ENCODE data around the gene CHMP5.

CHMP5 gene

GRCh38 chr9:33263131-33264002 lies 1.5 kb upstream of the CHMP5 start:
- WGBS (ENCODE audit: extremely low coverage, insufficient coverage, insufficient read length): no CpG with 5 or more reads among the region's 25 CpGs
- Histone ChIP-seq H2BK12ac (ENCODE audit: low read length) (no peak overlapping the region), H3K4me3 (ENCODE audit: low read depth, low read length) (peak overlapping the region; percentile 94), H2BK120ac (ENCODE audit: insufficient read depth, low read length, poor library complexity) (peak overlapping the region; percentile 77), H3K36me3 (ENCODE audit: control insufficient read depth in 1 of 2, insufficient read depth in 2 of 2, low read length in 2 of 2) (peaks cover 4 to 13% of the 10 kb centered on the region in 2 experiments), H3K9me3 (ENCODE audit: insufficient read depth, low read depth, low read length) (peaks cover 2% of the 10 kb centered on the region), H3K4me2 (ENCODE audit: low read length) (peak overlapping the region; percentile 71), H3K14ac (ENCODE audit: low read length) (peak overlapping the region; percentile 9), H3K79me2 (ENCODE audit: control insufficient read depth, insufficient read depth, low read length, poor library complexity) (peaks cover 15% of the 10 kb centered on the region), H4K8ac (ENCODE audit: low read depth, low read length) (no peak overlapping the region), H3K27ac (ENCODE audit: low read depth, low read length) (no peak overlapping the region), H3K23ac (ENCODE audit: low read length) (no peak overlapping the region), H2AFZ (ENCODE audit: insufficient read depth, low read length, poor library complexity) (peak overlapping the region; percentile 61), H2BK5ac (ENCODE audit: low read depth, low read length, poor library complexity) (no peak overlapping the region), H4K91ac (ENCODE audit: low read depth, low read length) (peak overlapping the region; percentile 41), H3K4me1 (ENCODE audit: control insufficient read depth in 1 of 2, insufficient read depth in 2 of 2, low read length in 2 of 2) (peaks cover 7 to 9% of the 10 kb centered on the region in 2 experiments), H3K27me3 (ENCODE audit: insufficient read depth, low read length) (no peaks in the 10 kb centered on the region), H3K4ac (ENCODE audit: low read depth, low read length) (peak overlapping the region; percentile 91), H4K12ac (ENCODE audit: low read depth, low read length) (no peak overlapping the region), H3K18ac (ENCODE audit: low read length) (peak overlapping the region; percentile 16), H2AK5ac (ENCODE audit: low read length) (no peak overlapping the region), H3K79me1 (ENCODE audit: low read length) (peaks cover 13% of the 10 kb centered on the region), H3K9ac (ENCODE audit: low read length) (peak overlapping the region; percentile 87)
- no peak for DNase-seq

GRCh38 chr9:33264003-33264472 lies 811 bp upstream of the CHMP5 start:
- peaks cover 4 to 11% of the 10 kb centered on the region in 2 experiments for H3K36me3 ChIP-seq (ENCODE audit: control insufficient read depth in 1 of 2, insufficient read depth in 2 of 2, low read length in 2 of 2)
- no CpG with 5 or more reads among the region's 37 CpGs for WGBS (ENCODE audit: extremely low coverage, insufficient coverage, insufficient read length)
- H3K4me3 ChIP-seq (ENCODE audit: low read depth, low read length): peak overlapping the region; percentile 94
- peak overlapping the region; percentile 82 for H4K8ac ChIP-seq (ENCODE audit: low read depth, low read length)
- no peak for DNase-seq
- H3K4ac ChIP-seq (ENCODE audit: low read depth, low read length): peak overlapping the region; percentile 91
- H3K79me1 ChIP-seq (ENCODE audit: low read length): peaks cover 13% of the 10 kb centered on the region
- H3K27me3 ChIP-seq (ENCODE audit: insufficient read depth, low read length): no peaks in the 10 kb centered on the region
- H3K14ac ChIP-seq (ENCODE audit: low read length): peak overlapping the region; percentile 9
- H3K9ac ChIP-seq (ENCODE audit: low read length): peak overlapping the region; percentile 87
- H3K79me2 ChIP-seq (ENCODE audit: control insufficient read depth, insufficient read depth, low read length, poor library complexity): peaks cover 15% of the 10 kb centered on the region
- H3K23ac ChIP-seq (ENCODE audit: low read length): no peak overlapping the region
- H2AFZ ChIP-seq (ENCODE audit: insufficient read depth, low read length, poor library complexity): peak overlapping the region; percentile 61
- H3K4me1 ChIP-seq (ENCODE audit: control insufficient read depth in 1 of 2, insufficient read depth in 2 of 2, low read length in 2 of 2): peaks cover 7 to 9% of the 10 kb centered on the region in 2 experiments
- H2BK12ac ChIP-seq (ENCODE audit: low read length): peak overlapping the region; percentile 6
- peak overlapping the region; percentile 73 for H3K18ac ChIP-seq (ENCODE audit: low read length)
- peaks cover 2% of the 10 kb centered on the region for H3K9me3 ChIP-seq (ENCODE audit: insufficient read depth, low read depth, low read length)
- H4K91ac ChIP-seq (ENCODE audit: low read depth, low read length): peak overlapping the region; percentile 41
- H3K27ac ChIP-seq (ENCODE audit: low read depth, low read length): peak overlapping the region; percentile 5
- peak overlapping the region; percentile 65 for H2BK5ac ChIP-seq (ENCODE audit: low read depth, low read length, poor library complexity)
- H3K4me2 ChIP-seq (ENCODE audit: low read length): peak overlapping the region; percentile 71
- peak overlapping the region; percentile 45 for H2AK5ac ChIP-seq (ENCODE audit: low read length)
- peak overlapping the region; percentile 77 for H2BK120ac ChIP-seq (ENCODE audit: insufficient read depth, low read length, poor library complexity)
- H4K12ac ChIP-seq (ENCODE audit: low read depth, low read length): peak overlapping the region; percentile 21

- DNase-seq: peak in 1 of 2 donors; percentile 12
- peaks cover 7 to 9% of the 10 kb centered on the region in 2 experiments for H3K4me1 ChIP-seq (ENCODE audit: control insufficient read depth in 1 of 2, insufficient read depth in 2 of 2, low read length in 2 of 2)
- peaks cover 13% of the 10 kb centered on the region for H3K79me1 ChIP-seq (ENCODE audit: low read length)
- peak overlapping the region; percentile 81 for H3K4me3 ChIP-seq (ENCODE audit: low read depth, low read length)
- peaks cover 5 to 9% of the 10 kb centered on the region in 2 experiments for H3K36me3 ChIP-seq (ENCODE audit: control insufficient read depth in 1 of 2, insufficient read depth in 2 of 2, low read length in 2 of 2)
- peak overlapping the region; percentile 76 for H3K18ac ChIP-seq (ENCODE audit: low read length)
- H3K27me3 ChIP-seq (ENCODE audit: insufficient read depth, low read length): no peaks in the 10 kb centered on the region
- H4K12ac ChIP-seq (ENCODE audit: low read depth, low read length): peak overlapping the region; percentile 79
- H3K9ac ChIP-seq (ENCODE audit: low read length): peak overlapping the region; percentile 59
- H3K4ac ChIP-seq (ENCODE audit: low read depth, low read length): peak overlapping the region; percentile 66
- H3K4me2 ChIP-seq (ENCODE audit: low read length): peak overlapping the region; percentile 91
- WGBS (ENCODE audit: extremely low coverage, insufficient coverage, insufficient read length): no CpG with 5 or more reads among the region's 13 CpGs
- H2BK5ac ChIP-seq (ENCODE audit: low read depth, low read length, poor library complexity): peak overlapping the region; percentile 5
- H4K91ac ChIP-seq (ENCODE audit: low read depth, low read length): peak overlapping the region; percentile 73
- peaks cover 2% of the 10 kb centered on the region for H3K9me3 ChIP-seq (ENCODE audit: insufficient read depth, low read depth, low read length)
- H2AFZ ChIP-seq (ENCODE audit: insufficient read depth, low read length, poor library complexity): peak overlapping the region; percentile 78
- peak overlapping the region; percentile 21 for H3K27ac ChIP-seq (ENCODE audit: low read depth, low read length)
- H3K14ac ChIP-seq (ENCODE audit: low read length): peak overlapping the region; percentile 52
- peak overlapping the region; percentile 27 for H2BK120ac ChIP-seq (ENCODE audit: insufficient read depth, low read length, poor library complexity)
- H3K23ac ChIP-seq (ENCODE audit: low read length): no peak overlapping the region
- H4K8ac ChIP-seq (ENCODE audit: low read depth, low read length): peak overlapping the region; percentile 91
- H2AK5ac ChIP-seq (ENCODE audit: low read length): peak overlapping the region; percentile 86
- no peak overlapping the region for H2BK12ac ChIP-seq (ENCODE audit: low read length)
- H3K79me2 ChIP-seq (ENCODE audit: control insufficient read depth, insufficient read depth, low read length, poor library complexity): peaks cover 15% of the 10 kb centered on the region
Measured at GRCh38 chr9:33265211-33265865, 489 bp downstream of the CHMP5 start.

- Histone ChIP-seq H3K27me3 (ENCODE audit: insufficient read depth, low read length) (no peaks in the 10 kb centered on the region), H3K14ac (ENCODE audit: low read length) (no peak overlapping the region), H2BK12ac (ENCODE audit: low read length) (no peak overlapping the region), H3K18ac (ENCODE audit: low read length) (no peak overlapping the region), H2AK5ac (ENCODE audit: low read length) (no peak overlapping the region), H3K23ac (ENCODE audit: low read length) (no peak overlapping the region), H3K79me1 (ENCODE audit: low read length) (peaks cover 13% of the 10 kb centered on the region), H3K4me3 (ENCODE audit: low read depth, low read length) (no peak overlapping the region), H3K79me2 (ENCODE audit: control insufficient read depth, insufficient read depth, low read length, poor library complexity) (peaks cover 15% of the 10 kb centered on the region), H4K12ac (ENCODE audit: low read depth, low read length) (no peak overlapping the region), H3K36me3 (ENCODE audit: control insufficient read depth in 1 of 2, insufficient read depth in 2 of 2, low read length in 2 of 2) (peaks cover 7 to 15% of the 10 kb centered on the region in 2 experiments), H2AFZ (ENCODE audit: insufficient read depth, low read length, poor library complexity) (no peak overlapping the region), H3K27ac (ENCODE audit: low read depth, low read length) (no peak overlapping the region), H2BK5ac (ENCODE audit: low read depth, low read length, poor library complexity) (no peak overlapping the region), H3K4ac (ENCODE audit: low read depth, low read length) (no peak overlapping the region), H4K8ac (ENCODE audit: low read depth, low read length) (no peak overlapping the region), H3K4me2 (ENCODE audit: low read length) (no peak overlapping the region), H3K9me3 (ENCODE audit: insufficient read depth, low read depth, low read length) (peaks cover 2% of the 10 kb centered on the region), H3K9ac (ENCODE audit: low read length) (no peak overlapping the region), H3K4me1 (ENCODE audit: control insufficient read depth in 1 of 2, insufficient read depth in 2 of 2, low read length in 2 of 2) (peaks cover 7 to 9% of the 10 kb centered on the region in 2 experiments), H4K91ac (ENCODE audit: low read depth, low read length) (no peak overlapping the region), H2BK120ac (ENCODE audit: insufficient read depth, low read length, poor library complexity) (no peak overlapping the region)
- no peak for DNase-seq
Measured at GRCh38 chr9:33267151-33267767, 2.4 kb downstream of the CHMP5 start.
